GM12801 (cell line): ENCODE data around the gene ANXA11.

Source experiments
- CTCF ChIP-seq: IDR thresholded peaks from one replicate; pipeline ENCODE4 v1.5.1; 2011; ENCODE audit warnings: control low read depth; ENCODE audit not compliant: insufficient read length; ENCODE audit errors: extremely low read depth

Gene ANXA11

GRCh38 chr10:80205477-80206276 is at the start of gene ANXA11:
TSS of gene ANXA11 (minus strand) at chr10:80205537. CDS start at chr10:80172861, 32,676 bp downstream.
- no peak for TF ChIP-seq CTCF

DNA sequence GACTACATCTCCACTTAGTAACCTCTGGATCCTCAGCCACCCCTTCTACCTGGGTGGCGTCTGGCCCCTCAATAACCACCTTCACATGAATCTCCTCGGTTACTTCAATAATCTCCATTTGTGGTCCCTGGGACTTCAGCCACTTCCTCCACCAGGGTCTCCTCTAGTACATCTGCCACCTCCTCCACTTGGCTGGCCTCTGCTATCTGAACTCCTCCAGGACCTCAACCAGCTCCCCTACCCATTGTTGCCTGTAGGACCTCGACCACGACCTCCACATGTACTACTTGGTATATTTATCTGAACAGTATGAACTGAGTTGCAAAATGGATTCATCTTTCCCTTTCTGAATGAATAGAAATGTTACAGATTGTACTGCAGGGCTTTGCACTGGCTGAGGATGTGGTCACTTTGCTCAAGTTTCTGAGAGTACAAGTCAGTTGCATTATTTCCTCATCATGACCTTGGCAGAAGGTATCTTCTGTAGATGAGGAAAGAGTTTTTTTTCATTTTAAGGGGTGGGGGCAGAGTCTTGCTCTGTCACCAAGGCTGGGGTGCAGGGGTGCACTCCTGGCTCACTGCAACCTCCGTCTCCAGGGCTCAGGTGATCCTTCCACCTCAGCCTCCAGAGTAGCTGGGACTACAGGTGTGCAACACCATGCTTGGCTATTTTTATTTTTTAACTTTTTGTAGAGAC is 48.1 kb upstream of the ANXA11 start:
- TF ChIP-seq CTCF: no peak

GRCh38 chr10:80252296-80252887 is 47.1 kb upstream of the ANXA11 start:
- TF ChIP-seq CTCF: no peak

- no peak for TF ChIP-seq CTCF
Observed at GRCh38 chr10:80211786-80212185, 6.4 kb upstream of the ANXA11 start.

DNA sequence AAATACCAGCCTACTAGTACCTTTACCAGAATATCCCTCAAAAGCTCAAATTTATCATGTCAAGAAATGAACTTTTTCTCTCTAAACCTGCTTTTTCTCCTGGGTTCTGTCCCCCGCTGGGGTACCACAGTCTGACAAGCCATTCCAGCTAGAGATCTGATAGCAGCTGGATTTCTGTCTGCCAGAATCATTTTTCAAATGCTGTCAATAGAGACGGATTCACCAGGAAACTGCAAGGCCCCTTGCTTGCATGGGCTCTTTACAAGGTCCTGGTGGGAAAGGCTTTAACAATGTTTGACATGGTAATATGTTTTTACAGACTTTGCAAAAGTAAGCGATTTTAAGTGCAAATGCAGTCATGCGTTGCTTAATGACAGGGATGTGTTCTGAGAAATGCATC is 4.9 kb upstream of the ANXA11 start:
- TF ChIP-seq CTCF: no peak

DNA sequence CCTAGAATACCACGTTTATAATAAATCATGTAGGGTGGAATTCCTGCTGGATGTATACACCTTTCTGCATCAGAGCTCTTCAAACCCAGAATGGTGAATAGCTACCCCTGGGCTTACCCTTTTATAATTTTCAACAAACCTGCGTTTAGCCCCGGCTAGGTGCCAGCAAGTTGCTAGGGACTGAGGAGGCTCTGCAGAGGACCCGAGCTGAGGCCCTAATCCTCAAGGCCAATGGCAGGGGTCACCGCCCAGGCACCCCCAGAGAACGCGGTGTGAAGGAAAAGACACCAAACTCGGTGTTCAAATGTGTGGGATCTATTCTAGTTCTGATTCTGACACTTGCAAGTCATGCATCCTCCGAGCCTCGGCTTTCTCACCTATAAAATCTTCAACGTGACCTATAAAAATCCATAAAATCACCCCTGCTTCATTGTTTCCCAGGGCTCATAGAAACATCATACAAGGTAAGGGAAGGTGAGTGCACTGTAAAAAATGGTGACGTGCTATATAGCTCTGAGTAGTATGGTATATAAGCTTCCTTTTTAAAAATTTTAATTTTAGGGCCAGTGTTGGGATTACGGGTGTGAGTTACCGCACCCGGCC is 2.5 kb upstream of the ANXA11 start:
- TF ChIP-seq CTCF: no peak

- TF ChIP-seq CTCF: no peak
Observed at GRCh38 chr10:80206277-80206655, 929 bp upstream of the ANXA11 start.
